Choroid plexus epithelial cell (primary cell): ENCODE measurements around the gene BCAR3.

Experiments used
- DNase-seq: peaks from one replicate; pipeline ENCODE4 v3.0.0-alpha.2; 2010; ENCODE audit warnings: low read depth
- H3K4me3 ChIP-seq: 2 replicates; pipeline ENCODE4 v1.5.1; 2011; ENCODE audit warnings: low read depth, mild to moderate bottlenecking, control low read depth, low read length, moderate library complexity
- TF ChIP-seq, protein P1 (sequence below): conservative IDR thresholded peaks from 2 replicates; pipeline ENCODE4 v1.5.1; 2011; ENCODE audit warnings: low read depth, mild to moderate bottlenecking, control low read depth, inconsistent platforms, low read length, moderate library complexity

Gene BCAR3

DNA sequence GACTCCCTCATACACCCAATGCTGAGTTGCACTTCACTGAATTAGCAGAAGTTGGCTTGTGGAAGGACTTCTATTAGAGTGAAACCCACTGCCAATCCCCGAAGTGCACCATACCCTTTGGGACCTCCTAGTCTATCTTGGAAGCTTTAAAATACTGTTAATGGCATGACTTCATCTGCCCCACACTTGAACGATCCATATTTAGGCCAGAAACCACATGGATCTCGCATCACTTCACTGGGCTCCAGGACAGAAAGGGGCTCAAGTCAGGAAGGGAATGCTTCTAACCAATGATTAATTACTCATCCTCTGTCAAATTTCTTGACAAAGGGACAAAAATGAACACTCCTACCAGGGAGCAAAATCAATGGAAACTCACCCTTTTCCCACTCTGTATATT, 69.1 kb downstream of the BCAR3 start:
- H3K4me3 ChIP-seq, result no peak overlapping the region

DNA sequence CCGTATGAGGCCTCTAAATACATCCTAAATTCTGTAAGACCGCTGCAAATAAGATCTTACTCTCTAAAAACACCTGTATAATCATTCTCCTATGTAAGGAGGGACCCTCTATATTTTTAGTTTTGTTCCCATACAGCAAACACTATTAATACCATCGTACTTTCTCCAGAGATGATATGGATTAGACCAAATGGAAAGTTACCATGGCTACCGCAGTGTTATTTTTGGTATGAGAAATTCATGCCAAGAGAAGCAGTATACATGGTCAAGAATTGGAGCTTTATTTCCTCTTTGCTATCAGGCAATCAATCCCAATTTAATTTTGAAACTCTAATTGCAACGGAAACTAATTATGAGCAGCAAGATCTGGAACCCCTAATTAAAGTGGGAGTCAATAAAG, 70.0 kb downstream of the BCAR3 start:
- TF ChIP-seq, protein P1, sequence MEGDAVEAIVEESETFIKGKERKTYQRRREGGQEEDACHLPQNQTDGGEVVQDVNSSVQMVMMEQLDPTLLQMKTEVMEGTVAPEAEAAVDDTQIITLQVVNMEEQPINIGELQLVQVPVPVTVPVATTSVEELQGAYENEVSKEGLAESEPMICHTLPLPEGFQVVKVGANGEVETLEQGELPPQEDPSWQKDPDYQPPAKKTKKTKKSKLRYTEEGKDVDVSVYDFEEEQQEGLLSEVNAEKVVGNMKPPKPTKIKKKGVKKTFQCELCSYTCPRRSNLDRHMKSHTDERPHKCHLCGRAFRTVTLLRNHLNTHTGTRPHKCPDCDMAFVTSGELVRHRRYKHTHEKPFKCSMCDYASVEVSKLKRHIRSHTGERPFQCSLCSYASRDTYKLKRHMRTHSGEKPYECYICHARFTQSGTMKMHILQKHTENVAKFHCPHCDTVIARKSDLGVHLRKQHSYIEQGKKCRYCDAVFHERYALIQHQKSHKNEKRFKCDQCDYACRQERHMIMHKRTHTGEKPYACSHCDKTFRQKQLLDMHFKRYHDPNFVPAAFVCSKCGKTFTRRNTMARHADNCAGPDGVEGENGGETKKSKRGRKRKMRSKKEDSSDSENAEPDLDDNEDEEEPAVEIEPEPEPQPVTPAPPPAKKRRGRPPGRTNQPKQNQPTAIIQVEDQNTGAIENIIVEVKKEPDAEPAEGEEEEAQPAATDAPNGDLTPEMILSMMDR, result no peak
- no peak overlapping the region for H3K4me3 ChIP-seq
- no peak for DNase-seq

More for the DNA sequence above, 69.1 kb downstream of the BCAR3 start:
- TF ChIP-seq, protein P1, result no peak
- no peak for DNase-seq

DNA sequence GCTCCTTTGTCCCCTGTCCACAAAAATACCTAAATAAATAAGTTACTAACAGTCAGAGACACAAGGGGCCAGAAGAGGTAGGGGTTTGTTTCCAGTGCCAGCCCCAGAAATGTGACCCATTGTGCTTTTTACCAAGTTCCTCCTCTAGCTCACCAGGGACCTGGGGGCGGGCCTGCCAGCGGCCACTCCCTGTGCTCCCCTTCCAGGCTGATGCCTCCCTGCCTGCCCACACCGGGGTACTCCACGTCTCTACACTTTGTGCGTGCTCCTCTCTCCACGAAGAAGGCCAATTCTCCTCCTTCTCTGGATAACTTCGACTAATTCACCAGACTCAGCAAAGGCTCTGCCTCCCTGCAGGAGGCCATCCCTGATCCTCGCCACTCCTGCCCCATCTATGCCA, 72.1 kb downstream of the BCAR3 start:
- TF ChIP-seq, protein P1, result no peak
- no peak for DNase-seq
- no peak overlapping the region for H3K4me3 ChIP-seq

DNA sequence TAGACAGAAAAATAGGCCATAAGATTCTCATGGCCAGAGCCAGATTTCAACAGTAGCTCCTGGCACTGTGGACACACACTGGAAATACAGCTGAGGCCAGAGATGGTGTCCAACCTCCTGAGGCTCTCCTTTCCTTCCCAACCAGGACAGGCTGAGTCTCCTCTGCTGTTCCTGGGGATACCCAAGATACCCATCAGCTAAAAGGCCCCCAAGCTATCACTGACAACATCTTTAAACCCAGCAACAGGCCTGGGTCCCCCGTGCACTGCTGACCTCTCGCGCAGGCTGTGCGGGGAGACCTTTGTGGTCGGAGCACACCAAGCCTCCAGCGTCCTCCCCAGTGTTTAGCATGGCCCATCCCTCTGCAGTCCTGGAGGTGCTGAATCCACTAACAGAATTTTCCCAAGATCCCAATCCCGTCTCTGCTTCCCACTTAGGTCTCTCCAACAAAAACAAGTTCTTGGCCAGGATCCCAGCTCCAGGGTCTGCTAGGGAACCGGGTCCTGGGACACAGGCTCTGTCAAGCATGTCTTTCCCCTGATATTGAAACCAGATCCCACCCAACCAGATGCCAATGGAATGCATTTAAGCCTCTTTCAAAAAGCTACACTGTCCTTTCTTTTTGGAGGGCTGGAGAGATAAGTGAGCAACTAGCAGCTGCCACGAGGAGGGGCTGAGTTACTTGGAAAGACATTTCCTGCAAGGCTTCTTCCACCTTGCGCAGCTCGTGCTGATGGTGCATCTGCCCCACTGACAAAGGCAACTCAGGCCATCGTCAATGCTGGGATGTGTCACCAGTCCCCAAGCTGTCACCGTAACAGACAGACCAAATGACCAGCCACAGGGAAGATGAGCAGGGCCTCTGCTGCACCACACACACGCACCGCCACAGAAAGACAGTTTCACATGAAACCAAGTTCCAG, 73.2 kb downstream of the BCAR3 start:
- peak; percentile 56 for DNase-seq
- H3K4me3 ChIP-seq, result no peak overlapping the region
- TF ChIP-seq, protein P1, result peak; percentile 24

DNA sequence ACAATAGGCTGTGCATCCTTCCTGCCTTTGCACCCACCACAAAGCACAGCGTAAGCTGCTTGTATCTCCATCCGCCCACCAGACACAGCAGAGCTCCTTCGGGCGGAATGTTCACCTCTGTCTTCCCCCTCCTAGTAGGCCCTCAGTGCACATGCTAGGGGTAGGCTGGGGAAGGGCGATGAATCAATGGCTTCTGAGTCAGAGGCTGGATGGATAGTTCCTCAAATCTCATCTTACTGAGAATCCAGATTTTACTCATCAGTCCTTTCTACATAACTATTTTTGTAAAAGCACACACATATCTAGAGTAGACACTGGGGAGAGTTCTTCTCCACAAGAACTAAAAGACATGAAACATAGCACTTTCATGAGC, 73.8 kb downstream of the BCAR3 start:
- H3K4me3 ChIP-seq, result no peak overlapping the region
- DNase-seq, result peak; percentile 57
- TF ChIP-seq, protein P1, result no peak

DNA sequence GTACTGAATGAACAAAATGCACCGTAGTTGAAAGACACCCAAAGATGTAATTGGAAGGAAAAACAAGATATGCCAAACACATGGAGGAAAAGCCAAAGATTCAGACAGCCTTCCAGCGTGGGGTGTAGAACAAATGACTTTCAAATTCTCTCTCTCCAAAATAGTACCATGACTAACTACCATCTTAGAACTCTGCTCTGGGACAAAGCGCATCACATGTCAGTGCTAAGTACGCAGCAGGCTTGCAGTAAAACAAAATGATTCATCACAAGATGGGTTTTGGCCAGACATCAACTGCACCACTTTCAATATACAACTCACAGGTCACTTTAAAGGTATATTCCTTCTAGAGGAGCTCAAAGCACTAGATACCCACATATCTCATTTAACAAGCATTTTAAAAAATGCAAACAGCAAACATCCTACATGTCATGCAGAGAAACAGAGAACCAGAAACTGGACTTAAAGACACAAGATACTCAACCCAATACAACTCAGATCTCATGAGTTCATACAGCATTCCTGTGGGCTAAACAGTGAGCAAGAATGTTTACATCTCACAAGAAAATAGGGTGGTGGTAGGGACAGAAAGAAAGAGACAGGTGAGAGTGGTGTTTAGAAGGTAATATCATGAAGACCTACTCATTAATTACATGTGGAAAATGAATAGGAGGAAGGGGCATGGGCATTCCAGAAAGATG, 75.7 kb downstream of the BCAR3 start:
- TF ChIP-seq, protein P1, result no peak
- H3K4me3 ChIP-seq, result no peak overlapping the region
- DNase-seq, result peak; percentile 97
